Measurements from ENCODE around the gene BTBD2.

Gene BTBD2

GRCh38 chr19:2048959-2049740, 33.6 kb upstream of the BTBD2 start:
- TF ChIP-seq CTCF (IDR thresholded peaks at IDR 0.05; ENCODE audit: insufficient read depth, missing control alignments): no peak
- DNase-seq (ENCODE audit: insufficient read length, low spot score) (no peak), FAIRE-seq (no peak)

- FAIRE-seq (no peak), DNase-seq (ENCODE audit: insufficient read length, low spot score) (no peak)
- no peak for TF ChIP-seq CTCF (IDR thresholded peaks at IDR 0.05; ENCODE audit: insufficient read depth, missing control alignments)
Measured at GRCh38 chr19:2048104-2048958, 32.8 kb upstream of the BTBD2 start.

- DNase-seq (ENCODE audit: insufficient read length, low spot score): no peak
- TF ChIP-seq CTCF (IDR thresholded peaks at IDR 0.05; ENCODE audit: insufficient read depth, missing control alignments): no peak
- FAIRE-seq: no peak
Measured at GRCh38 chr19:2047449-2048103, 32.1 kb upstream of the BTBD2 start.

- DNase-seq (ENCODE audit: insufficient read length, low spot score): no peak
- TF ChIP-seq CTCF (IDR thresholded peaks at IDR 0.05; ENCODE audit: insufficient read depth, missing control alignments): no peak
- no peak for FAIRE-seq
Measured at GRCh38 chr19:2047076-2047448, 31.5 kb upstream of the BTBD2 start.

- no peak for TF ChIP-seq CTCF (IDR thresholded peaks at IDR 0.05; ENCODE audit: insufficient read depth, missing control alignments)
- no peak for DNase-seq (ENCODE audit: insufficient read length, low spot score)
- FAIRE-seq: no peak
Measured at GRCh38 chr19:2046046-2046907, 30.8 kb upstream of the BTBD2 start.

GRCh38 chr19:2045501-2046045, 30.1 kb upstream of the BTBD2 start:
- no peak for TF ChIP-seq CTCF (IDR thresholded peaks at IDR 0.05; ENCODE audit: insufficient read depth, missing control alignments)
- no peak for FAIRE-seq
- DNase-seq (ENCODE audit: insufficient read length, low spot score): no peak
